GM03348 (cell line): Measurements from ENCODE around the gene CNTN4.
"Not testable (repeated sequence)": the region's sequence is repeated elsewhere in the genome, so short reads cannot be mapped to it uniquely, and the experiment has no call there.

Source experiments
- DNase-seq: peaks from one replicate; pipeline ENCODE4 v3.0.0; 2012; ENCODE audit warnings: low spot score

The CNTN4 gene

DNA sequence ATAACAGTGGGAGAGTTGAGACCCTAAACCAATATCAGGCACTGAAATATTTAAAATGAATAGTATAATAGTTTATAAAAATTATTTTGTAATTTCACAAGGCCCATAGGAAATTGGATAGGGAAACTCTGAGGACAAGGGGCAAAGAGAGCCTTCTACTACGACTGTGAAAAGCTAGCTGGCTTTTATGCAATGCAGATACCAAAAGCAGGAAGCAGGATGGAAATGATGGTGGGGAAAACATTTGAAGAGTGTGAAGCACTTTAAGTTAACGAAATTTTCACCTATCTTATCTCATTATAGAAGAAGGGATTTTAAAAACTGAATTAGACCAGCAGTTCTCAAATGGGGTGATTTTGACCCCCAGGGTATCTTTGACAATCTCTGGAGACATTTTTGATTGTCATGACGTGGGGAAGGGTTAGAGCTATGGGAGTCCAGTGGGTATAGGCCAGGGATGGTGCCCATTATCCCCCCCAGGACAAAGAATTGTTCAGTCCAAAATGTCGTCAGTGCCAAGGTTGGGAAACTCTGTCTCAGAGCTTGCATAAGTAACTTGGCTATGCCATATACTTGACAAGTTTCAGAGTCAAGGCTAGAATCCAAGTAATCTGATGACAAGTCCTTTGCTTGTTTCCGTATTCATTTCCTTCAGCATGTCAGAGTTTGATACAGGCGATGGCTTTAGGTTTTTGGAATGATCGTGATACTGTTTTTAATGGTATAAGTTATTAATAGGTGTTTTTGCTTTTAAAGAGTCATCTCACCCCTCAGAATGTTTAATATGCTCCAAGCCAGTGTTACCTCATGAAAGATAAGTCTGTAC is 885.6 kb downstream of the CNTN4 start:
- DNase-seq = no peak

DNA sequence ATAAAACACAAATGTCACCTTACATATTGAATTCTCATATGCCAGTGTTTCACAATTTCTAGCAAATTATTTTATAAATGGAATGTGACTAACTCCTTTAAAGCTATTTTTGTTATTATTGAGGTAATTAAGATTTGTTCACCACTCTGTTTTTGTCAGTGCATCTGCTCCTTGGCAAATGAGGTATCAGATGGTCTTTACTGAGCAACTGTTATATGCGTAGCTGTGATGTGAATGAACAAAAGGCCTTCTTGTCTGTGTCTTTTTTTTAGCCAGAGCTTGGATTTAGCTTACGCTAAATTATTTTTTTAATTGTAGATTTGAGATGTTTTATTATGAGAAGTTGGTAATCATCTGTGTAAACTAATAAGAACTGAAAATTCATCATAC is 886.2 kb downstream of the CNTN4 start:
- DNase-seq = no peak

DNA sequence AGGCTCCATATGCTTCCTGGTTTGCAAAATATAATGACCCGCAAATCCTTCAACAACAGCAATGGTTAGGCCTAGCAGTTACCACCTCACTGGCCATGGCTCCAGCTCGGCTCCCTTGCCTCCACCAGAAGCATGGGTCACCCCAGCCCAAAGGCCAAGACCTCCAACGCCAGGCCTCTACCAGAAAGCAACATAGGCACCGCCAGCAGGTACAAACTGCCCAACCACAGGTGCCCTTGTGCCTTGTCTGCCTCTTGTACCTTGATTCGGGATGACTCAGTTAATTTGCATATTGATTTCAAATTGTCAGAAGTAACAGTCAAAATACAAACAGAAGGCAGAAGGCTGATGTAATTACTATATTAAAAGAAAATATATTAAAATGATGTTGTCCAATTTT is 886.8 kb downstream of the CNTN4 start:
- DNase-seq = no peak

DNA sequence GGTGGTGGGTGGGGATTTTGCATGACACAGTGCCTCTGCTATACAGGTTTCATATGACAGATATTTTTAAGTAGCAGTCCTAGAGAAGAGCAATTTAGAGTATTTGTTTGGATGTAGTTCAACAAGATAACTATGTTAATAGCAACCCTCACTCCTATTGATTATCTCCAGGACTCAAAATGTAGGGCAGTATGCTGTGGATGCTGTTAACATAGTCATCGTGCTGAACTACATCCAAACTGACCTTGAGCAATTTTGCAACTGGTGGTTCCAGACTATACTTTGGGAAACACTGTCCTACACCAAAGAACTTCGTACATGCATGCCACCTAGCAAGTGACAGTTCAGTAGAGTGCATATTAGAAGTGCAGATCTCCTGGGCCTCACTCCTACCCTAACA is 893.9 kb downstream of the CNTN4 start:
- no peak for DNase-seq

DNA sequence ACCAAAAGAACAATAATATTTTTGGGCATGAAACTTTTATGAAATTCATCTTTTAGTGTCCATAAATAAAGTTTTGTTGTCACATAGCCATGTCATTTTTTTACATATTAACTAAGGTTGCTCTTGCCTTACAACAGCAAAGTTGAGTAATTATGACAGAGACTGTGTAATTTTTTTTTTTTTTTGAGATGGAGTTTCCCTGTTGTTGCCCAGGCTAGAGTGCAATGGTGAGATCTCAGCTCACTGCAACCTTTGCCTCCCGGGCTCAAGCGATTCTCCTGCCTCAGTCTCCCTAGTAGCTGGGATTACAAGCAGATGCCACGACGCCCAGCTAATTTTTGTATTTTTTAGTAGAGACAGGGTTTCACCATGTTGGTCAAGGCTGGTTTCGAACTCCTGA is 894.5 kb downstream of the CNTN4 start:
- not testable (repeated sequence) for DNase-seq

DNA sequence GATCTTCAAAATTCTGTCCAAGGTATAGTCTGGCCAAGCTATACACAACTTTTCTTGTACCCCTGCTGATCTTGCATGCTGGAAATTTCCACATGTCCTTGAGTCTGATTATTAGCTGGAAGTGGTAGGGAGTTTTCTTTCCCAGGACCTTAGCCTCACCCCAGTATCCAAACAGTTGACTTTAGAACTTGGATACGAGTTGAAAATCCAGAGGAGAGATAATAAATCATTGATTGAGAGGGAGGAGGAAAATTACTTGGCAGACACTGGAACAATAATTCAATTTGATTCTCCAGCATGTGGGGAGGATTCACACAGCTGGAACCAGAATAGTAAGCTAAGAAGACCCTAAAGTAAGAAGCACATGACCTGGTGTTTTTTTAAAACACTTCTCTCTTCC is 895.1 kb downstream of the CNTN4 start:
- DNase-seq = no peak

DNA sequence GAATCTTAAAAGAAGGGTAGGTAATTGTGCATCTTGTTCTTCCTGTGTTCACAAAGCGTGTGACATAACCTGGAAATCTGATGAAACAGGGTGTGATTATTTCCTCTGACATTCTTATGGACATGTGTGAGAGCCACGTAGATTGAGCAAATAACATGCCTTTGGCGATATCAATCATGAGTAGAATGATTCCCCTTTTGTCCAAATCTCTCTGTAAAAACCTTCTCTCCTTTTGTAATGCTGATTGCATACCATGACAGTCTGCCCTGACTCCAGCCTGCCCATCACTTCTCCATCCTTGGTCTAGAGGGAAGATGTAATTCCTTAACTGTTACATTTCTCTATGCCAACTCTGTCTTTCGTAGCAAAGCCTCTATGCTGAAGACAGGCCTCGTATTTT is 896.5 kb downstream of the CNTN4 start:
- no peak for DNase-seq

DNA sequence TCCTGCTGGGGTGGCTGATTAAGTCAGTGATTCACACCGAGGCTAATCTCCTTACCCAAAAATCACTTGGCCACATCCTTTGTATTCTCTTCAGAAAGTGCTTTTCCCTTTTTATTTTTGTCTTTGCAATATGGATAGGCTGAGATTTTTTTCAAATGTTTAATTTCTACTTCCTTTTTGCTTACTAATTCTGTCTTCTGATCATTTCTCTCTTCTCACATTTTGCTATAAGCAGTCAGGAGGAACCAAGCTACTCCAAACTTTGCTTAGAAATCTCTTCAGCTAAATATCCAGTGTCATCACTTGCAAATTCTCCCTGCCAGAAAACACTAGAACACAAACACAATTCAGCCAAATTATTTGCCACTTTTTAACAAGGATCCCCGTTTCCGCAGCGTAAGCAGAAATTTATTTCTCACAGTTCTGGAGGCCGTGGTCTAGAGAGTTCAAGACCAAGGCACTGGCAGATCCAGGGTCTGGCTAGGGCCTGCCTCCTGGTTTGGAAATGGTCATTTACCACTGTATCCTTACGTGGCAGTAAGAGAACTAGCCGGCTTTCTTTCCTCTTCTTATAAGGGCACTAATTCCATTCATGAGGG is 906.6 kb downstream of the CNTN4 start:
- DNase-seq = no peak

DNA sequence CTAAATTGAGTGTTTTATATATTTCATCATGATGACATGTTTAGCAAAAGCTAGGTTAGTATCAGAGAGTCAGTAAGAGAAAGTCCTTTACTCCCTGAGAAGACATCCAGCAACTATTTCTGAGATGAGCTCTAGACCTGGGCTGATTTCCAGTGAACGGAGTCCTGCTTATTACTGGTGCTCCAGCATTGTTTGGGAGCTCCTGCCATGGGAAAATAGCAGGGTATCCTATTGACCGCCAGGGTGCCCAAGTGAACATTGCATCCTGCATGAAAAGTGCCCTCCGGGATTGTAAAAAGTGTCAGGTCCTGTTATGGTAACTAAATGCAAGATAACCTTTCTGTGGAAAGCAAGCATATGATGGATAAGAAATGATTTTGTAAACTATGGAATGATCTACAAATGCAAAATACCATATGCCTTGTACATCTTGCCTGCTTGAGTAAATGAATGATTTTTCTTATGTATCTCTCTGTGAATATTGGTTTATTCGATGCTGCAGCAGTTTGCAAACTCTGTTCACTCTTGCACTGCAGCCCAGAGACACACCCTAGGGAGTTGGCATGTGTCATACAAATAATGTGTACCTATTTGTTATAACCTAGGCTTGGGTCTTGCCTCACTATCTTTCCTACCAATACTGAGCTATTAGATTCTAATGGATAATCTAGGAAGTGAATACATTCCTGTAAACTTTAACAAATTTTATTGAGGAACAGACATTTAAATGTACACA is 914.8 kb downstream of the CNTN4 start:
- no peak for DNase-seq

DNA sequence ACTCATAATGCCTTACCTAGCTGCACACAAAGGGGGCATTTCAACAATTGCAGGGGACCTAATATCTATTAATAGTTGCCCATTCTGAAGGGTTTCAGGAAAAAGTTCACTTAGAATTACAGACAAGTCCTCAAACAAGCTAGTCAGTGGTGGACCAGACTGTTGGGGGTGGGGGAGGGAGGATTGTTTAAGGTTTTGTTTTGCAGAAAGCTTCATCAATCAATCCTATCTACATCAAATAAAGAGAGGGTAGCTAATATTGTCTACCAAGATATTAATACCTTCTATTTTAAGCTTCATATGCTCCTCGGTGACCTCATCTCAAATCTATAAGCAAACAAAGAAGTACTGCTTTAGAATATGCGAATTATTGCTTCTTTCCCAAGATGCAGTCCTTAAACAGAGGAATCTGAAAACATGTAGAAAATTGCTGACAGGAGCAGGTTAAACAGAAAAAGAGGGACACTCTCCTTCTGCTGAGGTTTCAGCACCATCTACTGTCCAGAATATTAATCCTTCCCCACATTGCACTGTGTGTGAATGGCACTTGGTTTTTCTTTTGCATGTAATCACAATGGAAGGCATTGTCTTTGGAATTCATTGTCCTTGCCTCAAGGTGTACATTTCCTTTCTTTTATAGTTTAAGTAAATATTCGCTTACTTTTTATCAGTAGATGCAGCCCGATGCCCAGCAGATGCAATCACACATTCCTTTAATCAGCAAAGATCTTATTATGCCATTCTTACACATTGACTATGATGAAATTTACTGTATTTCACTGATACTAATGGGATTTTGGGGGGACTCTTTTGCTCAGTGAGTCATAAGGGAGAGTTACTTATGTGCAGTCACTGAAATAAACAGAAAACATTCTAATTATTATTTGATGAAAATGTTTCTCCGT is 916.8 kb downstream of the CNTN4 start:
- no peak for DNase-seq

DNA sequence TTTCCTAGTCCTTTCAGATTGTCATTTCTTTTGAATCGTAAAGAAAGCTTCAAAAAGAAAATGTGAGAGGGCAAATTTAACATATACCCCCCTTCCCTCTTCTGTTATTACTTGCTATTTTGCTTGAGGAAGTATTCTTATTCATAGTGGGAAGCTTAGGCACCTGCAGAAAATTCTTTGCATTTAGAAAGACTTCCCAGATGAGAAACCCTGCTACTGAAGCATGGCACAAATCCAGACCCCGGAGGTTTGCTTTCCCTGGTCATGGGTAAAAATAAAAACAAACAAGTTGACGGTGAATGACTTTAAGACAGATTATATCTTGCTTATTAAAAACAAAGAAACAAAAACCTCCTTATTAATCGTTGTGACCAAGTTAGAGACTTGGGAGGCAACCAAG is 917.6 kb downstream of the CNTN4 start:
- no peak for DNase-seq

DNA sequence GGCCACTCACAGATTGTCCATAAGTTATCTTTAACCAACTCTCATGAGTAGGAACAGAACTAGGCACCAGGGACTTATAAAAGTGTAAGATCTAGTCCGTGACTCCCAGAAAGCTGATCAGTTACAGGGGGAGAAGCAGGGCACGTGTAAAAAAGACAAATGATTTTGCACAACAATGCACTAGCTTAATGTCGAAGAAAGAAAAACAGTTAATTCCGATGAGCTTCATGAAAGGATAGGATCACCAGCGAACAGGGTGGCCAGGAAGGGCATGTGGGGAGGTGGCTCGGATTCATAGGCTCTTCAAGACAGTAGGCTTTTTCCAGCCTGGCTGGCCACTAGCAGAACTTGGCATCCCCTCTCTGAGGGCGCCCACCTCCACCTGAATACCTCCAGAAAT is 921.5 kb downstream of the CNTN4 start:
- no peak for DNase-seq

DNA sequence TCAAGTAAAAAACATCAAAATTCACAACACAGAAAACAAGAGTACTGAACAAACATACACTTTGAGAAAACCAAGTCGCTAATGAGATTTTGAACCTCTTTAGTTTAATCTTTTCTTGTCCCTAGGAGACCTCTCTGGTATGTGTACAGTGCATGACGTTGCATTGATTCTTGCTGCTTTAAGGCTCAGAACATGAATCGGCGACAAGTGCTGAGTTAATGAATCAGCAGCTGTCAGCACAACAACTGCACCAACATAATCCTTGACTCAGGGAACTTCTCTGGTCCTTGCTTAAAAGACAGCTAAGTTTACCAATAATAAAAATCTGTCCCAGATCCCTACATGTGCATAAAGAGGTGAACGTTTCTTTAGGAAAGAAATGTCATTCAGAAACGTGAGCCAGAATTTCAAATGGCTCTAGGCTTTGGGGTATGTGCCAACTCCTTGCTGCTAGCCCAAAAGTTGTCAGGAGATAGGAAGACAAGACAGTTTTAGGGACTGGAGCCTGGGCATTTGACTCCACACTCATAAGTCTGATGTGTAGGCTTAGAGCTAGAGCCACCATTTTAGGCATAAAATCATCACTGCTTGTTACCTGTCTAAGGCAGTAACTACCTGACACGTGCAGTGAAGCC is 924.6 kb downstream of the CNTN4 start:
- no peak for DNase-seq

DNA sequence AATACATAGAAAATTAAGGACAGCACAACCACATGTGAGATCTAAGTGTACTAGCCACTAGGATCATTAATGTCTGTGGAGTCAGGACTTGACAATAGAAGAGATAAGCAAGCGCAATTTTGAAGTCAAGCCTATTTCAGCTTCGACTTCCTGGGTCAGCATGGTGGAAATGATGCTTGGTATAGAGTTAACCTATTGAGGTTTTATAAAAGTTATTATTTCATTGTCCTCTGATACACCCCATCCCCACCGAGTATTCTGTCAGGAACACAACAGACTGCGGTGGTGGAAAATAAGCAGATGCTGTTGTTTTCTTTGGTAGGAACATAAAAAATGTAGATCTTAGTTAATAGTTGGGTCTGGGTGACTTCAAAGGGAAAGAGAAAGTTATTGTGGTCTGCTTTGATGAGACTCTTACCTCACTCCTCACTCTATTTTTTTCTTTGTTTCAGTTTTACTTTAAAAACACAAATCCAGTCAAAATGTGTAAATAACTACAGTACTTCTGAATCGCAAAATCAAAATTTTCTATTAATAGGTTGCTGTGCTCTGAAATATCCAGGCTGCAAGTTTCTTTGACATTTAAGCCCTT is 929.4 kb downstream of the CNTN4 start:
- no peak for DNase-seq

DNA sequence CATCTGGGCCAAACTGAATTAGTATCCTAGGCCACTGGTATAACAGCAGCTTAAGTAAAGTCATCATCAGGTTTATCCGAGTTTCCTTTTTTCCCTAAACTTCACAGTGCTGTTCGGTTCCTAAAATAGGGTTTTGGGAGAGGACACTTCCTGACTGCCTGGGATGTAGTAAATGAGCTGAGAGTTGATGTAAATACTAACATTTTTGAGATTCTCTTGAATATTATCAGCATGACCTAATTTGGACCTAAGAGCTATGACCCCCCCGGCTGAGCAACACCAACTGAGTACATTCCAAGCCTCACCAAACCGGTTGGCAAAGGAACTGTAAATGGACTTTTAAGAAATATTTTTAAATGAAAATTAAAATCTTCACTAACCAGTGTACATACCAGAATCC is 932.7 kb downstream of the CNTN4 start:
- DNase-seq = no peak

DNA sequence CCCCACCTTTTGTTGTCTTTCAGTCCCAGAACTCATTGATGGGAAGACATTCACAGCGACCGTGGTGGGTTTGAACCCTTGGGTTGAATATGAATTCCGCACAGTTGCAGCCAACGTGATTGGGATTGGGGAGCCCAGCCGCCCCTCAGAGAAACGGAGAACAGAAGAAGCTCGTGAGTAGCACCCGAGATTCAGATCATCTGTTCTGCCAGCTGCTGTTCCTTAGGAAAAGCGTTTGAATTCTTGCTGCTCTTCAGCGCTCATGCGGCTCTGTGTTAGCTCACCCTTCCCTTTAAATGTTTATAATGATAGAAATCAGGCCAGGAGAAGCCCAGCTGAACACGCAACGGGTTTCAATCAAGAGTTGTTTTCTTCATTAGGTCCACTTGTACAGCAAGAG is 938.5 kb downstream of the CNTN4 start:
- no peak for DNase-seq

DNA sequence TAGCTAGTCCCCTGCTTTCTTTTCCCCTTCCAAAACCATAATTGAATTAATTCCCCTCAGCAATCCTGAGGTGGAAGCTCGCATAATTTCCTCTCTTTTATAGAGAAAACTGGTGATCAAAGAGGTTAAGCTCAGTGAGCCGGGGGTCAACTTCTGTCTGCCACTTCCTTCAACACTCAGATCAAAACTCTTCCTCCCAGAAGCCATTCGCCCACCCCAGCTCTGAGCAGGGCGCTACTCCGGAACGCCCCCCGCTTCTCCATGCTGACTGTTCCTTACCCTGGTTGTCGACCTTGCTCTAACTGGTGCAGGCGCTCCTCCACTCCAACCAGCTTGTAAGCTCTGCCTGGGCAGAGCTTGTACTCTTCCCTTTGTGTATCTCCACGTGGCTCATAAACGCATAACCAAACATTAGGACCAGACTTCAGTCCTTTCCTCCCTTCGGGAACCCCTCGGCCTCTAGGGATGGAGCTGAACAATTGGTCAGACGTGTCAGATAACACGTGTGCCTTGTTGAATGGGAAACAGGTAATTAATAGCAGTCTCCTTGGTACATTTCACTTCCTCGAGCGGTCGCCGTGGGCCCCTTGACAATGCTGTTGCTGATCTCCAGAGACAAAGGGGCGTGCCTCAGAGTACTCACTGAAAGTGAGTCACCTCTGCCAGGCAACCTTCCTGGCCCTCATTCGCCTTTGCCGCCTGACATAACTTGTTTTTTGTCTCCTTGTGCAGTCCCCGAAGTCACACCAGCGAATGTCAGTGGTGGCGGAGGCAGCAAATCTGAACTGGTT is 939.7 kb downstream of the CNTN4 start:
- DNase-seq = no peak

DNA sequence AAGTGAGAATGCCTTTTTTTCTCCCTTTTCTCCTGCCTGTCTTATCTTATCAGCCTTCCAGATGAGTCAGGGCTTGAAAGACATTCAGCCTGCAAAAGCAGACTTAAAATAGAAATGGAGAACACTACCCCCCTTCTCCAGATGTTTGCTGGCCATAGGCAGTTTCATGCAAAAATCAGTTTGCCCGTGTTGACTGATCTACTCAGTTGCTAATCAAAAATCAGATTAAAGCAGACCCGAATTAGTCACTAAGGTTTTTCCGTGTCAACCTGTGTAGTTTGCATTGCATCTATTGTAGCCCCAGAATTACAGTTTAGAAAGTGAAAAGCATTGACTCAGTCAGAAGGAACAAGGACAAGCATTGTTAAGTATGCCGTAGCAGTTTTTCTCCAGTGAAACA is 955.3 kb downstream of the CNTN4 start:
- no peak for DNase-seq

DNA sequence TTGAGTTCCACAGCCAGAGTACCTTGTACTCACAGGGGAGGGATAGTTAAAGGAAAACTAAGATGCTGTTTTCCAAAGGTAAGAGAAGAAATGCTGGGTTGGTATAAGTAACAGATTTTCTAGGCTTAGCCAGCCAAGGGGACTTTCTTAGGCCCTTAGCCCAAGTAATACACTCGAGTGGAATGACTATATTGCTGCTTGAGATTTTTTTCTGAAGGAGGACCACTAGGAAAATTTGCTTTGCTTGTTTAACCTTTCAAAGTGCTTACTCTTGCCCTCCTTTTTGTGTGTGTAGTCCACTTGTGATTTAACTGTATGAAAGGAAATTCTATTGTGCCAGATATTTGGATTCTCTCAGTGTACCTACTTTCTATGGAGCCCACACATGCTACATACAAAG is 961.0 kb downstream of the CNTN4 start:
- DNase-seq = no peak

DNA sequence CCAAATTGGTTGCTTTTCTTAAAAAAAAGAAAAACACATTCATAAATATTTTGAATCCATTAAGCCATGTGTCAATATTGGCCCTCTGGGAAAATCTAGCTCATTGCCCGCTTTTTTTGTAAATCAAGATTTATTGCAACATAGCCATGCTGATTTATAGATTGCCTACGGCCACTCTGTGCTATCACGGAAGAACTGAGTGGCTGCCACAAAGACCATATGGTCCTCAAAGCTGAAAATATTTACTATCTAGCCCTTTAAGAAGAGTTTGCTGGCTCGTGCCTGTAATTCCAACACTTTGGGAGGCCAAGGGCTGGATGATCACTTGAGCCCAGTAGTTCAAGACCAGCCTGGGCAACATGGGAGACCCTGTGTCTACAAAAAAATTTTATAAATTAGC is 965.6 kb downstream of the CNTN4 start:
- no peak for DNase-seq

DNA sequence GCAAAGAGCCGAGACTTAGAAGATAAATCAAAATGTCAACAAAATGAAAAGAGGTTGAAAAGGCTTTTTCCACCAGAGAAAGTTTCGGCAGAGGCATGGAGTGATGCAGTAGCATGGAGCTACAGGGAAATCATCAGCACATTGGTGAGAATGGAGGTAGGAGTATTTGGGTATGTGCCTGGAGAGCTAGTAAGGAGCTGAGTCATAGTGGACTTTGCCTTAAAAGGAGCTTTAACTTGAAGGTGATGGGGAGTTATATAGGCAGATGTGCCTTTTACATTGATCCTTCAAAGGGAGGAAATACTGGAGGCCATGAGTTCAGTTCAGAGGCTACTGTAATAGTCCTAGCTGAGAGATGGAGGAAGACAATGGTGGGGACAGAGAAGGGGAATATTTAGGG is 967.2 kb downstream of the CNTN4 start:
- no peak for DNase-seq
